H7 (cell line): Measurements from ENCODE around the gene TNFRSF4. TPM values are rescaled to one million over a fixed set of nuclear protein-coding genes. Genes with fewer than 3 reads are reported as not detected.
"Not testable (repeated sequence)": the region's sequence is repeated elsewhere in the genome, so short reads cannot be mapped to it uniquely, and the experiment has no call there.

Experiments used
- DNase-seq: peaks from one replicate; pipeline ENCODE4 v3.0.0; 2012
- H3K27me3 ChIP-seq: 2 replicates; pipeline ENCODE4 v1.6.0; 2011; ENCODE audit warnings: mild to moderate bottlenecking, low read length; ENCODE audit not compliant: control insufficient read depth, insufficient read depth
- H3K36me3 ChIP-seq: replicated peaks from 2 replicates; pipeline ENCODE4 v1.5.1; 2011; ENCODE audit warnings: low read length; ENCODE audit not compliant: control insufficient read depth, insufficient read depth
- H3K4me3 ChIP-seq: 2 replicates; pipeline ENCODE4 v1.5.1; 2011; ENCODE audit warnings: low read depth, mild to moderate bottlenecking, control low read depth, low read length, moderate library complexity; ENCODE audit not compliant: insufficient read depth
- total RNA-seq: library from RNA; depleted of rRNA; stranded (reverse); fragments of >200 nt; shearing (Covaris generic); gene quantifications from 2 replicates; pipeline ENCODE4 v1.2.3, GENCODE V29; 2014

The TNFRSF4 gene
- total RNA-seq, 1 experiment from 2014 or later, result 0.07 TPM

- no peak for DNase-seq
Observed at GRCh38 chr1:1250786-1251284, 36.9 kb upstream of the TNFRSF4 start.

GRCh38 chr1:1248009-1248913 lies 34.3 kb upstream of the TNFRSF4 start:
- DNase-seq, H3K27me3 ChIP-seq, H3K36me3 ChIP-seq, H3K4me3 ChIP-seq: not testable (repeated sequence)

More at GRCh38 chr1:1250786-1251284, 36.9 kb upstream of the TNFRSF4 start:
- no peak overlapping the region for H3K4me3 ChIP-seq
- no peaks in the 10 kb centered on the region for H3K27me3 ChIP-seq
- H3K36me3 ChIP-seq, result peaks cover 5% of the 10 kb centered on the region

DNA sequence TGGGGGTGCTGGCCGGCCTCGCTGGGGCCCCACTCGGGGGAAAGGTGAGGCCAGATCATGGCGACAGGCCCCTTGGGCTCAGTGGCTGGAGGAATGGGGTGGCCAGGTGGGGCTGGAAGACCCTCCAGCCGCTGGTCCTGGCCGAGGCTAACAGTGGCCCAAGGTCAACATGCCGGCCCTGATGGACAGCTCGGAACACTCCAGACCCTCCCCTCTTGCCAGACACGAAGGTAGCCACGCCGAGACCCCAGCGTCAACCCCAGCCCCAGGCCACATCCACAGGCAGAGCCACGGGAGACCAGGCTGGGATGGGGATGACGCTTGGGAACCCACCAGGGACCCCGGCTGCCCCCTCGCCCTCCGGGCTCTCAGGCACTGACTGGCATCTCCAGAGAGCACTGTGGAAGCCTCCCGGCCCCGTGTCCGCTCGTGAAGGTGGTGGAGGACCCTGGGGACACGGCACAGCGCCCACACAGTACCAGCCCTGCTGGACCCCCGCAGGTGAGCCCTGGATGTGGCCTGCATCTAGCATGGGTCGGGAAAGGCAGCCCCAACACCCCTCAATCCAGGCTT lies 33.5 kb upstream of the TNFRSF4 start:
- H3K4me3 ChIP-seq, result no peak overlapping the region
- no peak for DNase-seq
- H3K36me3 ChIP-seq, result peaks cover under 1% of the 10 kb centered on the region; the same call in 1 of the 2 replicates
- no peaks in the 10 kb centered on the region for H3K27me3 ChIP-seq

DNA sequence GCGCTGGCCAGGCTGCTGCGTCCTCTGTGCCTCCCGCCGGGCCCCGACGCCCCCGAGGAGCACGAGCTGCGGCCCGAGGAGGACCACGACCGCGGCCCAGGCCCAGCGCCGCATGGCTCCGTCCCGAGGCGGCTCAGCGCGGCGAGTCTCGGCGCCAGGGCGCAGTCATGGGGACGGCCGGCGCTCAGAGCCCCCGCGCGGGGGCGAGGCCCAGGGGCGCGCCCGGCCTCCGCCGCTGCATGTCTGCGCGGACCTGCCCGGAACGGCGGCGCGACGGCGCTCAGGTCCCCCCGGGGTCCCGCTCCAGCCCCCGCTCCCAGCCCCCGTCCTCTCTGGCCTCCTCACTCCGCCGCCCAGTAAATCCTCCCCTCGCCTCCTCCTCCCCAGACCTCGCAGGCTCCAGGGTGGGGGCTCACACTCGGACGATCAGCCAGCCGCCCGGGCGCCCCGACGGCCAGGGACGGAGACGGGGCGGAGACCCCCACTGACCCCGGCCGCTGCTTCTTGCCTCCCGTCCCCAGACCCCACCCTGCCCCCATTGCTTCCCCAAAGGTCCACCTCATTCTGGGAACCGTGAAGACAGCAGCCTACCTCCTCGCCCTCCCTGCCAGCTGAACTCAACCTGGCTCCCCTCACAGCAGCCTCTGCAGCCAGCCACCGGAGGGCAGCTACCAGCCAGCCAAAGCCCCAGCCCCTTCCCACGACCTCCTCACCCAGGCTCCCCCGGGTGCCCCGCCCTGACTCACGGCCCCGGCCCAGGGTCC lies 32.8 kb upstream of the TNFRSF4 start, which contains the start of gene C1QTNF12:
C1QTNF12 (minus strand) TSS at position 146 of the 764 bp plus-strand sequence; CDS start at position 114, 32 bp downstream.
- DNase-seq, result peak; percentile 92
- Histone ChIP-seq H3K4me3 (no peak within 1 kb of the TSS; the same call in 1 of the 2 replicates), H3K27me3 (no peaks in the 10 kb centered on the region), H3K36me3 (no peaks in the 10 kb centered on the region)

DNA sequence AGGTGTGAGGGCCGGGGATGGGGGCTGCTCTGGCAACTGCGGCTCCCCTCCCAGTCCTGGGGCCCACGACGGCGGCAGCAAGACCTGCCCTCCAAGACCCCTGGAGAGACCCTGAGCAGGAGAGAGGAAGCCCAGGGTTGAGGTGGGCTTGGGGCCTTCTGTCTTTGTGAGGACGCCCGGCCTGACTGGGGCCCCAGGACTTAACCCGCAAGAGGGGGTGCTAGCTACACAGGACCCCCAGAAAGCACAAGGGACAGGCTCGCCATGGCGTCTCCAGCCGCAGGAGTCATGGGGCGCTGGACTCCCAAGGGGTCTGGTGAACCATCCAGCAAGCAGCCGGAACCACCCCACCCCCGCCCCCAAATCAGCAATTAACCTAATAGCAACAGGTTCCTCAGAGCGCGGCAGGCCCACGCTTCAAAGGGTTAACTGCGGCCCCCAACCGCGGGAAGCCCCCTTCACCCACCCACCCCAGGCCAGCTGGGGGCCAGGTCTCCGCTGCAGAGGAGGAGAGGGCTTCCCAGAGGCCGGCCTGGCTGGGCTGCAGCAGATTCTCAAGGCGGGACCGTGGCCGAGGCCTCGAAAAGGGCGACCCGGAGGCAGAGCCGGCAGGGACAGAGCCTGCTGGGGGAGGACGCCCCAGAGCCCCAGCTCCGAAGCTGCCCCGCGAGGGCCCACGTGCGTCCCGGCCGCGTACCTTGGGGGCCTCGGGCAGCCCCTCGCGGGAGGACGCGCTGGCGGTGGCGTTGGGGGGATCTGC lies 32.0 kb upstream of the TNFRSF4 start:
- Histone ChIP-seq H3K27me3 (no peaks in the 10 kb centered on the region), H3K4me3 (no peak overlapping the region), H3K36me3 (no peaks in the 10 kb centered on the region)
- DNase-seq, result peak; percentile 86

DNA sequence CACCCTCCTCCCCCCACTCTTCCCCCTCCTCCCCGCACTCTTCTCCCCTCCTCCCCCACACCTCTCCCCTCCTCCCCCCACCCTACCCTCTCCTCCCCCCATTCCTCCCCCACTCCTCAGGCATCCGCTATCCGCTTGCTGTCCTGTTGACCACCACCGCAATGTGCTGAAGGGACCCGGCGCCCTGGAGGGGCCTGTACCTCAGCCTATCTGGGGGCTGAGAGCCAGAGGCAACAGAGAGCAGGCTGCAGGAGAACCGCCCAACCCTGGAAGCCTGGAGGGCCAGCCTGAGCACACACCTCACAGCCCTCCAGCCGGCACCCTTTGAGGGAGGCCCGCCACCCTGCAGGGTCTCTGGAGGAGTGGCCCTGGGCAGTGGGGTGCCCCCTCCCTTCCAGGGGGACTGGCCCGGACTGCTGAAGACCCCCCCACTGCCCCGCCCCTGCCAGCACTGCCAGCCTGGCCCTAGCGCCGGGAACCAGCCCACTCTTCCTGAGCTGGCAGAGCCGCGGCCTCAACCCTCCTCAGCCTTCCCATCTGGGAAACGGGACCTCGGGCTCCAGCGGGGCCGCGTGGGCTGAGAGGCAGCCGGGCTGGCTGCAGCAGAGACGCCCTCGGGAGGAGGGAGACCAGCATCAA lies 31.3 kb upstream of the TNFRSF4 start:
- no peak for DNase-seq
- no peaks in the 10 kb centered on the region for H3K27me3 ChIP-seq

GRCh38 chr1:1244192-1244811 lies 30.3 kb upstream of the TNFRSF4 start:
- H3K27me3 ChIP-seq, result no peaks in the 10 kb centered on the region
- no peaks in the 10 kb centered on the region for H3K36me3 ChIP-seq
- H3K4me3 ChIP-seq, result no peak overlapping the region
- no peak for DNase-seq

More for the DNA sequence above, 31.3 kb upstream of the TNFRSF4 start:
- H3K4me3 ChIP-seq, result no peak overlapping the region
- no peaks in the 10 kb centered on the region for H3K36me3 ChIP-seq

DNA sequence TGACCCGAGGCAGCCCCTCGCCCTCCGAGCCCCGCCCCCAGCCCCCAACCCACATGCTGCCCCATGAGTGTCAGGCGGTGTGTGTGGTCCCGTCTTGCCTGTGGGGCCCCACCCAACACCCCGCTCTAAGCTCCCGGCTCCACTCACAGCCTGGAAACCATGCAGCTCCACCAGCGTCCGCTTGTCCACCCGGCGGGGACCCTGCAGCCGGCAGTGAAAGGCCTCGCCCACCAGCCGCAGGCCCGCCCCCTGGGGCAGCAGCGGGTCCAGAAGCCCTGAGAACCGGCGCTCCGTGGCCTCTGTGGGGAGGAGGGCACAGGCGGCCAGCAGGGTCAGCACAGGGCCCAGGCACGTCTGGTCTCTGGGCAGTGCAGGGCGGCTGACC lies 29.8 kb upstream of the TNFRSF4 start:
- Histone ChIP-seq H3K36me3 (no peaks in the 10 kb centered on the region), H3K27me3 (no peaks in the 10 kb centered on the region), H3K4me3 (no peak overlapping the region)
- DNase-seq, result no peak

- no peaks in the 10 kb centered on the region for H3K27me3 ChIP-seq
- H3K36me3 ChIP-seq, result no peaks in the 10 kb centered on the region
- no peak for DNase-seq
- H3K4me3 ChIP-seq, result no peak overlapping the region
Observed at GRCh38 chr1:1243266-1243660, 29.3 kb upstream of the TNFRSF4 start.

DNA sequence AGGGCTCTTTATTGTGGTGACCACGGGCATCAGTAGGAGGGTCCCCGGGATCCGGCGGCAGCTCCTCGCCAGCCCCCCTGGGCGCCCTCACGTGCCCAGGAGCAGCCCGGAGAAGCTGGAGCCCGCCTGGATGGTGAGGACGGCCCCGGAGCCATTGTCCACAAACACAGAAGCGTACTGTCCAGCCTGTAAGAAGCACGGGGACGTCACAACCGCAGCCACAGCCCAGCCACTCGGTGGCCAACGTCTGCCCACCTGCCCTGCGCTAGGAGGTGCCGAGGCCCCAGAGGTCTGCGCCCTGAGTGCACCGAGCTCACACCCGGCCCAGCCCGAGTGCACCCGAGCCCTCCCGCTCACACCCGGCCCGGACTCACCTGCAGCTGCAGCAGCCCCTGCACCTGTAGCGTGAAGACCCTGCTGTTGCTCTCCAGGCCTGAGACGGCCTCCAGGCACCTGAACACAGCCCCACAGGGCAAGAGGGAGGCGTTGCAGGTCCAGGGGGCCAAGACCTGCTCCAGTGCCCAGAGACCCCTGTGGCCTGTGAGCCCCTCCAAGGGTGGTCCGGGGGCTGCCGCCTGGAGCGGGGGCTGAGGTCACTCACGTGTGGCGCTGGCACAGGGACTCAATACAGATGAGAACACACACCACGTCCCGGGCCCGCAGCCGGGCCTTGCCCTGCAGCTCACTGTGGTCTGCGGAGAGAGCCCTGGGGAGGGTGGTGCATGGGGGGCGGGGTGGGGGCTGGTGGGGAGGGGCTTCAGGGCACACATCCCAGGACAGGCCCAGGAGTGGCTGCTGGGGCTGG lies 28.7 kb upstream of the TNFRSF4 start:
- H3K4me3 ChIP-seq, result no peak overlapping the region
- H3K36me3 ChIP-seq, result no peaks in the 10 kb centered on the region
- DNase-seq, result no peak
- H3K27me3 ChIP-seq, result no peaks in the 10 kb centered on the region

- DNase-seq, result no peak
- no peaks in the 10 kb centered on the region for H3K36me3 ChIP-seq
- no peaks in the 10 kb centered on the region for H3K27me3 ChIP-seq
- no peak overlapping the region for H3K4me3 ChIP-seq
Observed at GRCh38 chr1:1241588-1242219, 27.8 kb upstream of the TNFRSF4 start.

DNA sequence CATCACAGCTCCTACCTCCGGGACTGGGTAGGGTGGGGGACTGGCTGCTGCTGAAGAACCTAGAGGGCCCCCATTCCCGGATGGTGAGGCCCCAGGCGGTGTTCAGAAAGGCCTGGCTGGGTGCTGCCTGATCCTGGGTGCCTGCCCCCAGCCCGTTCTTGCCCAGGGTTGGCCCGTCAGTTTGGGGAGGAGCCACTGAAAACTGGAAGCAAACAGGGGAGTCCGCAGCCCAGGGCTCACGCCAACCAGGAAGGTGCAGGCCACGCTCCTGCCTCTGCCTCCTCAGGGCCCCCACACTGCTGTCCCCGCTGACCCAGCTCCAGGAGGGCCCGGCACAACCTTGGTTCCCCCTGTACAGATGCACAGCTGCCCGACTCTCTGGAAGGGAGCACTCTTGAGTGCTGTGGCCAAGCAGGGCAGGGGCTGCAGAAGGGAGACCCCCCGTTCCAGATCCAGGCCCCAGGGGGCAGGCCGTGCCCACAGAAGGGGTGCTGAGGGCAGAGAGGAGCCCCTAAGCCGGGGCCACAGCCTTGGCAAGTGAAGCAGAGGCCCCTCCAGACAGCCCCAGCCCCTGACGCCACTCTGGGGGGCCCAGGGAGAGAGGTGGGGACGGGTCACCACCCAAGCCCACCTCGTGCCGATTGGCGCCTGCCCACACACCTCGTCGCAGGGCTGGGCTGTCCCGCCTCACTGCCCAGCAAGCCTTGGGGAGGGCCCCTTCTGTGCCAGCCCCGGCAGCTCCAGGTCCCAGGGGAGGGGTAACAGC lies 27.1 kb upstream of the TNFRSF4 start:
- Histone ChIP-seq H3K36me3 (no peaks in the 10 kb centered on the region), H3K4me3 (no peak overlapping the region), H3K27me3 (no peaks in the 10 kb centered on the region)
- DNase-seq, result no peak
